Calu3 (cell line): Measurements from ENCODE around the gene GPD1L. TPM values are rescaled to one million over a fixed set of nuclear protein-coding genes. Genes with fewer than 3 reads are reported as not detected.
"Not testable (repeated sequence)": the region's sequence is repeated elsewhere in the genome, so short reads cannot be mapped to it uniquely, and the experiment has no call there.

Experiments used
- BruUV-seq: library from RNA; stranded (reverse); fragments of 400-500 nt; replicated peaks from 2 replicates; lab custom pipeline; 2021; lab: Mats Ljungman, UMichigan
- CTCF ChIA-PET: fragments of 300-600 bp; sonication (Branson Sonifier 250); formaldehyde crosslinking; loops from one replicate; lab custom pipeline; 2022; ENCODE audit warnings: antibody characterized with exemption; lab: Charles Lee
- DNase-seq: peaks from one replicate; pipeline ENCODE4 v3.0.0; 2022
- H3K27ac Mint-ChIP-seq: one replicate; pipeline ENCODE4 v1.8.0; 2022; ENCODE audit warnings: mixed read lengths; ENCODE audit not compliant: unreplicated experiment
- H3K27me3 Mint-ChIP-seq: one replicate; pipeline ENCODE4 v1.8.0; 2022; ENCODE audit warnings: mixed read lengths; ENCODE audit not compliant: unreplicated experiment
- H3K36me3 Mint-ChIP-seq: one replicate; pipeline ENCODE4 v1.8.0; 2022; ENCODE audit warnings: mild to moderate bottlenecking, moderate library complexity, mixed read lengths; ENCODE audit not compliant: insufficient read depth, unreplicated experiment
- H3K4me1 Mint-ChIP-seq: one replicate; pipeline ENCODE4 v1.8.0; 2022; ENCODE audit warnings: mild to moderate bottlenecking, low read depth, mixed read lengths; ENCODE audit not compliant: unreplicated experiment
- H3K4me3 Mint-ChIP-seq: one replicate; pipeline ENCODE4 v1.8.0; 2022; ENCODE audit warnings: mild to moderate bottlenecking, low read depth, moderate library complexity, mixed read lengths; ENCODE audit not compliant: unreplicated experiment
- H3K9me3 Mint-ChIP-seq: one replicate; pipeline ENCODE4 v1.8.0; 2022; ENCODE audit warnings: low read depth, mixed read lengths; ENCODE audit not compliant: unreplicated experiment
- intact Hi-C: fragments of 100-400 bp; cut with micrococcal nuclease; formaldehyde crosslinking; loops from one replicate; pipeline ENCODE4 v1.10.0; 2022; ENCODE audit not compliant: unreplicated experiment
- total RNA-seq: library from RNA; stranded (reverse); gene quantifications from 2 replicates; pipeline ENCODE4 v1.2.3, GENCODE V29; 2022
- TF ChIP-seq, protein P1 (sequence below): fragments of 200-600 bp; IDR thresholded peaks from one replicate; pipeline ENCODE4 v1.8.0; 2022; ENCODE audit warnings: antibody characterized with exemption; ENCODE audit not compliant: unreplicated experiment

Gene GPD1L
- total RNA-seq, 1 experiment from 2014 or later: 13.4 TPM

DNA sequence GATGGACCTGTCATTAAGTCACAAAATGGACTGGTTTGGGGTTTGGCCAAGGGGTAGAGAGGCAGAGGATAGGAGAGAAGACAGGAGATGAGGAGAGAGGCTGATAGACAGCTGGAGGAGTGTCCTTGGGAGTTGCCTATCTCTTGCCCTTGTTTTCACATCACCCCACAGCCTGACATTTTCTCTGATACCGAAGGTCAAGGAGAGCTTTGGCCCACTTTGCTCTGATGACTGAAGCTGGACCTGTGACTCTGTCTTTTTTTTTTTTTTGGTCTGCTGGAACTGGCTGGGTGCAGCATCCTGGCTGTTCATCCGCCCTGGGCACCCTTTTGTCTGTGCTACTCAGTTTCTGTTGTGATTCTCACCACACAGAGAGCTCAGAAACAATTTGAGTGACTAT lies 5.1 kb downstream of the GPD1L start:
- no peak overlapping the region for H3K4me3 Mint-ChIP-seq
- no peak for DNase-seq
- H3K27ac Mint-ChIP-seq: no peak overlapping the region
- intact Hi-C loops: no loop called here
- H3K4me1 Mint-ChIP-seq: peaks cover 6% of the 10 kb centered on the region
- BruUV-seq: no TSS peak
- TF ChIP-seq, protein P1, sequence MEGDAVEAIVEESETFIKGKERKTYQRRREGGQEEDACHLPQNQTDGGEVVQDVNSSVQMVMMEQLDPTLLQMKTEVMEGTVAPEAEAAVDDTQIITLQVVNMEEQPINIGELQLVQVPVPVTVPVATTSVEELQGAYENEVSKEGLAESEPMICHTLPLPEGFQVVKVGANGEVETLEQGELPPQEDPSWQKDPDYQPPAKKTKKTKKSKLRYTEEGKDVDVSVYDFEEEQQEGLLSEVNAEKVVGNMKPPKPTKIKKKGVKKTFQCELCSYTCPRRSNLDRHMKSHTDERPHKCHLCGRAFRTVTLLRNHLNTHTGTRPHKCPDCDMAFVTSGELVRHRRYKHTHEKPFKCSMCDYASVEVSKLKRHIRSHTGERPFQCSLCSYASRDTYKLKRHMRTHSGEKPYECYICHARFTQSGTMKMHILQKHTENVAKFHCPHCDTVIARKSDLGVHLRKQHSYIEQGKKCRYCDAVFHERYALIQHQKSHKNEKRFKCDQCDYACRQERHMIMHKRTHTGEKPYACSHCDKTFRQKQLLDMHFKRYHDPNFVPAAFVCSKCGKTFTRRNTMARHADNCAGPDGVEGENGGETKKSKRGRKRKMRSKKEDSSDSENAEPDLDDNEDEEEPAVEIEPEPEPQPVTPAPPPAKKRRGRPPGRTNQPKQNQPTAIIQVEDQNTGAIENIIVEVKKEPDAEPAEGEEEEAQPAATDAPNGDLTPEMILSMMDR: no peak
- H3K27me3 Mint-ChIP-seq: no peaks in the 10 kb centered on the region
- CTCF ChIA-PET: no interaction called here
- no peaks in the 10 kb centered on the region for H3K9me3 Mint-ChIP-seq
- peaks cover 8% of the 10 kb centered on the region for H3K36me3 Mint-ChIP-seq

DNA sequence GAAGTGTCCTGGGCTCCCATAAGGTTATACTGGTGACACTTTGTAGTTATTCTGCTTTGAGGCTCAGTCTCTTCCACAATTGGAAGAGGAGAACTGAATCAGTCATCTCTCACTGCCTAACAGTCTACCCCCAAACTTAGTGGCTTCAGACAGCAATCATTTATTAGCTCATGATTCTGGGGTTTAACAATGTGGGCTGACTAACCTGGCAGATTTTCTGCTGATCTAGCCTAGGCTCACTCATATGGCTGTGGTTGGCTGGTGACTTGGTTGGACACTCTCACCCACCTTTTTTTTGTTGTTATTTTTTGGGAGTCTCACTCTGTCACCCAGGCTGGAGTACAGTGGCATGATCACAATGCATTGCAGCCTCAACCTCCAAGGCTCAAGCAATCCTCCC lies 7.1 kb downstream of the GPD1L start:
- no peak overlapping the region for H3K4me3 Mint-ChIP-seq
- no peak for DNase-seq
- no peaks in the 10 kb centered on the region for H3K27me3 Mint-ChIP-seq
- CTCF ChIA-PET: interaction anchor here (0.6 kb wide), 1 partner anchor 1113 kb away, joined by 8 read pairs; no protein-coding TSS in a partner anchor
- TF ChIP-seq, protein P1: no peak
- no peak overlapping the region for H3K27ac Mint-ChIP-seq
- BruUV-seq: no TSS peak
- H3K4me1 Mint-ChIP-seq: peaks cover 18% of the 10 kb centered on the region
- no peaks in the 10 kb centered on the region for H3K36me3 Mint-ChIP-seq
- no peaks in the 10 kb centered on the region for H3K9me3 Mint-ChIP-seq
- intact Hi-C loops: no loop called here

DNA sequence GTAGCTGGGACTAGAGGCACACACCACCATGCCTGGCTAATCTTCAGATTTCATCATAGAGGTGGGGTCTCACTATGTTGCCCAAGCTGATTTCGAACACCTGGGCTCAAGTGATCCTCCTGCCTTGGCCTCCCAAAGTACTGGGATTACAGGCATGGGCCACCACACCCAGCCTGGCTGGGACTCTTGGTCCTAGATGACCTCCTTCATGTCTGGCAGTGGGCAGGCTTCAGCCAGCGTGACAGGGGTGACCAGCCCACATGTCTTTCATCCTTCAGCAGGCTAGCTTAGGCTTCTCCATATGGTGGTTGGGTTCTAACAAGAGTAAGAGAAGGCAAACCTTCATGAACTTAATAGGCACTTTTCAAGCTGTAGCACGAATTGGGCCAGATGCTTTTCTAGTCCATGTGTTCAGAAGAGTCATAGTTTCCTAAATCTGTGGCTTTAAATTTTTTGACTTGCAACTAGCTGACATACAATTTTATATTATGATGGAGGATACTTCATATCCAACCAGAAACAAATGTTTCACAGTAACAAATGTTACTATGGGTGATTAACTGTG lies 7.6 kb downstream of the GPD1L start:
- Mint-ChIP-seq H3K9me3 (no peaks in the 10 kb centered on the region), H3K36me3 (no peaks in the 10 kb centered on the region), H3K4me1 (peaks cover 18% of the 10 kb centered on the region), H3K27me3 (no peaks in the 10 kb centered on the region), H3K27ac (no peak overlapping the region), H3K4me3 (no peak overlapping the region)
- intact Hi-C loops: no loop called here
- no peak for DNase-seq
- no TSS peak for BruUV-seq
- CTCF ChIA-PET: no interaction called here
- TF ChIP-seq, protein P1: no peak

DNA sequence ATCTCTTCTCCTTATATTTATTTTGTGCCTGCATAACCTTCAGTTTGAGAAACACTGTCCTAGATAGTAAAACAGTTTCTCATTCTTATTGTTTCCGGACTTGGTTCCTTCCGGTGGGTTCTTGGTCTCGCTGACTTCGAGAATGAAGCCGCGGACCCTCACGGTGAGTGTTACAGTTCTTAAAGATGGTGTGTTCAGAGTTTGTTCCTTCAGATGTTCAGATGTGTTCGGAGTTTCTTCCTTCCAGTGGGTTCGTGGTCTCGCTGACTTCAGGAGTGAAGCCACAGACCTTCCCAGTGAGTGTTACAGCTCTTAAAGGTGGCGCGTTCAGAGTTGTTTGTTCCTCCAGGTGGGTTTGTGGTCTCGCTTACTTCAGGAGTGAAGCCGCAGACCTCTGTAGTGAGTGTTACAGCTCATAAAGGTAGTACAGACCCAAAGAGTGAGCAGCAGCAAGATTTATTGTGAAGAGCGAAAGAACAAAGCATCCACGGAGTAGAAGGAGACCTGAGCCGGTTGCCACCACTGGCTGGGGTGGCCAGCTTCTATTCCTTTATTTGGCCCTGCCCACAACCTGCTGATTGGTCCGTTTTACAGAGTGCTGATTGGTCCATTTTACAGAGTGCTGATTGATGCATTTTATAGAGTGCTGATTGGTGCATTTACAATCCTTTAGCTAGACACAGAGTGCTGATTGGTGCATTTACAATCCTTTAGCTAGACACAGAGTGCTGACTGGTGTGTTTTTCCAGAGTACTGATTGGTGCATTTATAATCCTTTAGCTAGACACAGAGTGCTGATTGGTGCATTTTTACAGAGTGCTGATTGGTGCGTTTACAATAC lies 8.3 kb downstream of the GPD1L start:
- CTCF ChIA-PET: interaction anchor here (1.0 kb wide), 1 partner anchor 163 kb away, joined by 3 read pairs; no protein-coding TSS in a partner anchor
- H3K27me3 Mint-ChIP-seq, H3K27ac Mint-ChIP-seq, intact Hi-C loops, H3K9me3 Mint-ChIP-seq, H3K36me3 Mint-ChIP-seq, BruUV-seq, DNase-seq, H3K4me3 Mint-ChIP-seq: not testable (repeated sequence)
- peaks cover 13% of the 10 kb centered on the region for H3K4me1 Mint-ChIP-seq
